ENCODE results near the gene RBM6. TPM values are rescaled to one million over a fixed set of nuclear protein-coding genes. Genes with fewer than 3 reads are reported as not detected.

RBM6 gene
- total and polyA plus RNA-seq, 2 experiments from 2014 or later = 66.6 to 97.6 TPM

DNA sequence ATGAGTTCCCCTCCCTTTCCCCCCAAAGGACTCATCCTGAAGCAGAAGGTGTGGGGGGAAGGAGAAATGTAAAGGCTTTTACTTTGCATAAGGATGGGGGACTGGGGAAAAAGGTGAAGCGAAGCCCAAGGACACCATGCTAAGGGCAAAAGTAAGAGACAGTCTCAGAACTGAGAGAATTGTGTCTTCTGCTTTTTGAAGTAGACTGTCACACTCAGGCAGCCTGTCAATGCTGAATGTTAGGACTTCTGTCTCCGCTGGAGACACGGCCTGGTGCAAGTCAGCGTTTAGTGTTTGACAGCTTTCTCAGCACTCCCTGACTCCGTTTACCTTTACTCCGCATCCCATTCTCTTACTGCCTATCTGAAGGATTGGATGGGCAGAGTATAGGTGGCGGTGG is 162.6 kb downstream of the RBM6 start:
- ATAC-seq = no peak
- Mint-ChIP-seq H3K27me3 (ENCODE audit: insufficient read depth, low read depth, poor library complexity) (peaks cover 2% of the 10 kb centered on the region), H3K9me3 (no peaks in the 10 kb centered on the region; the same call in 2 of the 3 replicates), H3K4me3 (no peak overlapping the region), H3K36me3 (ENCODE audit: low read depth) (peaks cover 92% of the 10 kb centered on the region), H3K4me1 (no peaks in the 10 kb centered on the region), H3K27ac (no peak overlapping the region)
- Histone ChIP-seq H3K36me3 (ENCODE audit: insufficient read depth) (peaks cover 90% of the 10 kb centered on the region), H3K9me2 (ENCODE audit: insufficient read depth) (no peaks in the 10 kb centered on the region), H3K4me1 (ENCODE audit: insufficient read depth) (no peaks in the 10 kb centered on the region), H3K27ac (ENCODE audit: low read depth) (no peak overlapping the region), H4K20me1 (replicated peaks; ENCODE audit: insufficient read depth) (peaks cover 17% of the 10 kb centered on the region; the same call in 1 of the 2 replicates), H3K79me2 (replicated peaks; ENCODE audit: insufficient read depth) (no peaks in the 10 kb centered on the region), H3F3A (replicated peaks; ENCODE audit: low read depth) (0 out of 2 replicates have a peak, but pooled peaks cover 47% of the 10 kb centered on the region), H3K27me3 (ENCODE audit: insufficient read depth) (no peaks in the 10 kb centered on the region), H3K4me2 (no peak overlapping the region), H2AFZ (no peak overlapping the region), H3K4me3 (no peak overlapping the region)
- TF ChIP-seq ZNF114 (CRISPR knock-in tag; IDR thresholded peaks at IDR 0.05) (no peak), POLR2AphosphoS5 (IDR thresholded peaks at IDR 0.05; ENCODE audit: low read depth) (no peak), STAT1 (IDR thresholded peaks at IDR 0.05; ENCODE audit: unreplicated experiment) (no peak), NANOG (IDR thresholded peaks at IDR 0.05; ENCODE audit: borderline replicate concordance) (no peak), CREB1 (CRISPR knock-in tag; IDR thresholded peaks at IDR 0.05; ENCODE audit: low read depth) (no peak), EZH2 (IDR thresholded peaks at IDR 0.05; ENCODE audit: low read depth, unreplicated experiment) (no peak), EZH2phosphoT487 (IDR thresholded peaks at IDR 0.05; ENCODE audit: unreplicated experiment) (no peak), JUNB (IDR thresholded peaks at IDR 0.05; ENCODE audit: unreplicated experiment) (no peak), ZNF331 (CRISPR knock-in tag; IDR thresholded peaks at IDR 0.05; ENCODE audit: low read depth) (no peak)
- TF ChIP-seq, protein P1, sequence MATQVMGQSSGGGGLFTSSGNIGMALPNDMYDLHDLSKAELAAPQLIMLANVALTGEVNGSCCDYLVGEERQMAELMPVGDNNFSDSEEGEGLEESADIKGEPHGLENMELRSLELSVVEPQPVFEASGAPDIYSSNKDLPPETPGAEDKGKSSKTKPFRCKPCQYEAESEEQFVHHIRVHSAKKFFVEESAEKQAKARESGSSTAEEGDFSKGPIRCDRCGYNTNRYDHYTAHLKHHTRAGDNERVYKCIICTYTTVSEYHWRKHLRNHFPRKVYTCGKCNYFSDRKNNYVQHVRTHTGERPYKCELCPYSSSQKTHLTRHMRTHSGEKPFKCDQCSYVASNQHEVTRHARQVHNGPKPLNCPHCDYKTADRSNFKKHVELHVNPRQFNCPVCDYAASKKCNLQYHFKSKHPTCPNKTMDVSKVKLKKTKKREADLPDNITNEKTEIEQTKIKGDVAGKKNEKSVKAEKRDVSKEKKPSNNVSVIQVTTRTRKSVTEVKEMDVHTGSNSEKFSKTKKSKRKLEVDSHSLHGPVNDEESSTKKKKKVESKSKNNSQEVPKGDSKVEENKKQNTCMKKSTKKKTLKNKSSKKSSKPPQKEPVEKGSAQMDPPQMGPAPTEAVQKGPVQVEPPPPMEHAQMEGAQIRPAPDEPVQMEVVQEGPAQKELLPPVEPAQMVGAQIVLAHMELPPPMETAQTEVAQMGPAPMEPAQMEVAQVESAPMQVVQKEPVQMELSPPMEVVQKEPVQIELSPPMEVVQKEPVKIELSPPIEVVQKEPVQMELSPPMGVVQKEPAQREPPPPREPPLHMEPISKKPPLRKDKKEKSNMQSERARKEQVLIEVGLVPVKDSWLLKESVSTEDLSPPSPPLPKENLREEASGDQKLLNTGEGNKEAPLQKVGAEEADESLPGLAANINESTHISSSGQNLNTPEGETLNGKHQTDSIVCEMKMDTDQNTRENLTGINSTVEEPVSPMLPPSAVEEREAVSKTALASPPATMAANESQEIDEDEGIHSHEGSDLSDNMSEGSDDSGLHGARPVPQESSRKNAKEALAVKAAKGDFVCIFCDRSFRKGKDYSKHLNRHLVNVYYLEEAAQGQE (IDR thresholded peaks at IDR 0.05; ENCODE audit: unreplicated experiment) = no peak
- TF ChIP-seq, protein P2, sequence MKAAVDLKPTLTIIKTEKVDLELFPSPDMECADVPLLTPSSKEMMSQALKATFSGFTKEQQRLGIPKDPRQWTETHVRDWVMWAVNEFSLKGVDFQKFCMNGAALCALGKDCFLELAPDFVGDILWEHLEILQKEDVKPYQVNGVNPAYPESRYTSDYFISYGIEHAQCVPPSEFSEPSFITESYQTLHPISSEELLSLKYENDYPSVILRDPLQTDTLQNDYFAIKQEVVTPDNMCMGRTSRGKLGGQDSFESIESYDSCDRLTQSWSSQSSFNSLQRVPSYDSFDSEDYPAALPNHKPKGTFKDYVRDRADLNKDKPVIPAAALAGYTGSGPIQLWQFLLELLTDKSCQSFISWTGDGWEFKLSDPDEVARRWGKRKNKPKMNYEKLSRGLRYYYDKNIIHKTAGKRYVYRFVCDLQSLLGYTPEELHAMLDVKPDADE (IDR thresholded peaks at IDR 0.05) = no peak
- TF ChIP-seq, protein P3, sequence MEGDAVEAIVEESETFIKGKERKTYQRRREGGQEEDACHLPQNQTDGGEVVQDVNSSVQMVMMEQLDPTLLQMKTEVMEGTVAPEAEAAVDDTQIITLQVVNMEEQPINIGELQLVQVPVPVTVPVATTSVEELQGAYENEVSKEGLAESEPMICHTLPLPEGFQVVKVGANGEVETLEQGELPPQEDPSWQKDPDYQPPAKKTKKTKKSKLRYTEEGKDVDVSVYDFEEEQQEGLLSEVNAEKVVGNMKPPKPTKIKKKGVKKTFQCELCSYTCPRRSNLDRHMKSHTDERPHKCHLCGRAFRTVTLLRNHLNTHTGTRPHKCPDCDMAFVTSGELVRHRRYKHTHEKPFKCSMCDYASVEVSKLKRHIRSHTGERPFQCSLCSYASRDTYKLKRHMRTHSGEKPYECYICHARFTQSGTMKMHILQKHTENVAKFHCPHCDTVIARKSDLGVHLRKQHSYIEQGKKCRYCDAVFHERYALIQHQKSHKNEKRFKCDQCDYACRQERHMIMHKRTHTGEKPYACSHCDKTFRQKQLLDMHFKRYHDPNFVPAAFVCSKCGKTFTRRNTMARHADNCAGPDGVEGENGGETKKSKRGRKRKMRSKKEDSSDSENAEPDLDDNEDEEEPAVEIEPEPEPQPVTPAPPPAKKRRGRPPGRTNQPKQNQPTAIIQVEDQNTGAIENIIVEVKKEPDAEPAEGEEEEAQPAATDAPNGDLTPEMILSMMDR (conservative IDR thresholded peaks at IDR 0.05; ENCODE audit: low read depth in 2 of 2) = no peak
- TF ChIP-seq, protein P4, sequence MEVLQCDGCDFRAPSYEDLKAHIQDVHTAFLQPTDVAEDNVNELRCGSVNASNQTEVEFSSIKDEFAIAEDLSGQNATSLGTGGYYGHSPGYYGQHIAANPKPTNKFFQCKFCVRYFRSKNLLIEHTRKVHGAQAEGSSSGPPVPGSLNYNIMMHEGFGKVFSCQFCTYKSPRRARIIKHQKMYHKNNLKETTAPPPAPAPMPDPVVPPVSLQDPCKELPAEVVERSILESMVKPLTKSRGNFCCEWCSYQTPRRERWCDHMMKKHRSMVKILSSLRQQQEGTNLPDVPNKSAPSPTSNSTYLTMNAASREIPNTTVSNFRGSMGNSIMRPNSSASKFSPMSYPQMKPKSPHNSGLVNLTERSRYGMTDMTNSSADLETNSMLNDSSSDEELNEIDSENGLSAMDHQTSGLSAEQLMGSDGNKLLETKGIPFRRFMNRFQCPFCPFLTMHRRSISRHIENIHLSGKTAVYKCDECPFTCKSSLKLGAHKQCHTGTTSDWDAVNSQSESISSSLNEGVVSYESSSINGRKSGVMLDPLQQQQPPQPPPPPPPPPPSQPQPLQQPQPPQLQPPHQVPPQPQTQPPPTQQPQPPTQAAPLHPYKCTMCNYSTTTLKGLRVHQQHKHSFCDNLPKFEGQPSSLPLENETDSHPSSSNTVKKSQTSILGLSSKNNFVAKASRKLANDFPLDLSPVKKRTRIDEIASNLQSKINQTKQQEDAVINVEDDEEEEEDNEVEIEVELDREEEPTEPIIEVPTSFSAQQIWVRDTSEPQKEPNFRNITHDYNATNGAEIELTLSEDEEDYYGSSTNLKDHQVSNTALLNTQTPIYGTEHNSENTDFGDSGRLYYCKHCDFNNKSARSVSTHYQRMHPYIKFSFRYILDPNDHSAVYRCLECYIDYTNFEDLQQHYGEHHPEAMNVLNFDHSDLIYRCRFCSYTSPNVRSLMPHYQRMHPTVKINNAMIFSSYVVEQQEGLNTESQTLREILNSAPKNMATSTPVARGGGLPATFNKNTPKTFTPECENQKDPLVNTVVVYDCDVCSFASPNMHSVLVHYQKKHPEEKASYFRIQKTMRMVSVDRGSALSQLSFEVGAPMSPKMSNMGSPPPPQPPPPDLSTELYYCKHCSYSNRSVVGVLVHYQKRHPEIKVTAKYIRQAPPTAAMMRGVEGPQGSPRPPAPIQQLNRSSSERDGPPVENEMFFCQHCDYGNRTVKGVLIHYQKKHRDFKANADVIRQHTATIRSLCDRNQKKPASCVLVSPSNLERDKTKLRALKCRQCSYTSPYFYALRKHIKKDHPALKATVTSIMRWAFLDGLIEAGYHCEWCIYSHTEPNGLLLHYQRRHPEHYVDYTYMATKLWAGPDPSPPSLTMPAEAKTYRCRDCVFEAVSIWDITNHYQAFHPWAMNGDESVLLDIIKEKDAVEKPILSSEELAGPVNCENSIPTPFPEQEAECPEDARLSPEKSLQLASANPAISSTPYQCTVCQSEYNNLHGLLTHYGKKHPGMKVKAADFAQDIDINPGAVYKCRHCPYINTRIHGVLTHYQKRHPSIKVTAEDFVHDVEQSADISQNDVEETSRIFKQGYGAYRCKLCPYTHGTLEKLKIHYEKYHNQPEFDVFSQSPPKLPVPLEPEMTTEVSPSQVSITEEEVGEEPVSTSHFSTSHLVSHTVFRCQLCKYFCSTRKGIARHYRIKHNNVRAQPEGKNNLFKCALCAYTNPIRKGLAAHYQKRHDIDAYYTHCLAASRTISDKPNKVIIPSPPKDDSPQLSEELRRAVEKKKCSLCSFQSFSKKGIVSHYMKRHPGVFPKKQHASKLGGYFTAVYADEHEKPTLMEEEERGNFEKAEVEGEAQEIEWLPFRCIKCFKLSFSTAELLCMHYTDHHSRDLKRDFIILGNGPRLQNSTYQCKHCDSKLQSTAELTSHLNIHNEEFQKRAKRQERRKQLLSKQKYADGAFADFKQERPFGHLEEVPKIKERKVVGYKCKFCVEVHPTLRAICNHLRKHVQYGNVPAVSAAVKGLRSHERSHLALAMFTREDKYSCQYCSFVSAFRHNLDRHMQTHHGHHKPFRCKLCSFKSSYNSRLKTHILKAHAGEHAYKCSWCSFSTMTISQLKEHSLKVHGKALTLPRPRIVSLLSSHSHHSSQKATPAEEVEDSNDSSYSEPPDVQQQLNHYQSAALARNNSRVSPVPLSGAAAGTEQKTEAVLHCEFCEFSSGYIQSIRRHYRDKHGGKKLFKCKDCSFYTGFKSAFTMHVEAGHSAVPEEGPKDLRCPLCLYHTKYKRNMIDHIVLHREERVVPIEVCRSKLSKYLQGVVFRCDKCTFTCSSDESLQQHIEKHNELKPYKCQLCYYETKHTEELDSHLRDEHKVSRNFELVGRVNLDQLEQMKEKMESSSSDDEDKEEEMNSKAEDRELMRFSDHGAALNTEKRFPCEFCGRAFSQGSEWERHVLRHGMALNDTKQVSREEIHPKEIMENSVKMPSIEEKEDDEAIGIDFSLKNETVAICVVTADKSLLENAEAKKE (CRISPR knock-in tag; IDR thresholded peaks at IDR 0.05) = no peak
- no peak for DNase-seq (ENCODE audit: low spot score)

Measured in GM23338 (cell line).